H9 (cell line): Measurements from ENCODE around the gene ALX4. TPM values are rescaled to one million over a fixed set of nuclear protein-coding genes. Genes with fewer than 3 reads are reported as not detected.

Experiments
- DNase-seq: peaks from one replicate; pipeline ENCODE4 v3.0.0-alpha.2; 2017
- H2AFZ ChIP-seq: one replicate; pipeline ENCODE4 v1.6.1; 2013; ENCODE audit warnings: mild to moderate bottlenecking, low read length, control low read depth, moderate library complexity
- H2AK5ac ChIP-seq: 2 replicates; pipeline ENCODE4 v1.6.1; 2013; ENCODE audit warnings: low read length, control low read depth, mixed read lengths; ENCODE audit not compliant: insufficient read length
- H2BK120ac ChIP-seq: one replicate; pipeline ENCODE4 v1.6.1; 2013; ENCODE audit warnings: low read depth, mild to moderate bottlenecking, low read length, control low read depth, inconsistent platforms; ENCODE audit not compliant: poor library complexity, severe bottlenecking
- H2BK12ac ChIP-seq: 2 replicates; pipeline ENCODE4 v1.6.1; 2013; ENCODE audit warnings: low read length, control low read depth, mixed read lengths, low read depth; ENCODE audit not compliant: insufficient read length
- H2BK15ac ChIP-seq: 2 replicates; pipeline ENCODE4 v1.6.1; 2013; ENCODE audit warnings: low read depth, low read length, control low read depth
- H2BK20ac ChIP-seq: one replicate; pipeline ENCODE4 v1.6.1; 2013; ENCODE audit warnings: low read depth, mild to moderate bottlenecking, low read length, control low read depth, inconsistent platforms; ENCODE audit not compliant: poor library complexity, severe bottlenecking
- H2BK5ac ChIP-seq: 2 replicates; pipeline ENCODE4 v1.6.1; 2013; ENCODE audit warnings: low read length, control low read depth, mixed read lengths; ENCODE audit not compliant: insufficient read length
- H3K14ac ChIP-seq: 2 replicates; pipeline ENCODE4 v1.6.1; 2013; ENCODE audit warnings: low read length, control low read depth; ENCODE audit not compliant: insufficient read depth
- H3K18ac ChIP-seq: 2 replicates; pipeline ENCODE4 v1.6.1; 2013; ENCODE audit warnings: low read depth, mild to moderate bottlenecking, mixed read lengths, low read length, control low read depth; ENCODE audit not compliant: insufficient read length
- H3K23ac ChIP-seq: 2 replicates; pipeline ENCODE4 v1.6.1; 2013; ENCODE audit warnings: low read length, control low read depth, mixed read lengths, low read depth; ENCODE audit not compliant: insufficient read length
- H3K23me2 ChIP-seq: 2 replicates; pipeline ENCODE4 v1.6.1; 2013; ENCODE audit warnings: low read depth, mild to moderate bottlenecking, mixed read lengths, low read length, control low read depth; ENCODE audit not compliant: insufficient read length, poor library complexity, severe bottlenecking
- H3K27ac ChIP-seq: 2 replicates; pipeline ENCODE4 v1.5.1; 2013; ENCODE audit warnings: low read length, control low read depth, mixed read lengths, low read depth; ENCODE audit not compliant: insufficient read length
- H3K27me3 ChIP-seq: 2 replicates; pipeline ENCODE4 v1.6.1; 2013; ENCODE audit warnings: low read length, control low read depth, inconsistent platforms; ENCODE audit not compliant: insufficient read depth
- H3K4ac ChIP-seq: 2 replicates; pipeline ENCODE4 v1.6.1; 2013; ENCODE audit warnings: low read depth, mild to moderate bottlenecking, control low read depth, inconsistent platforms, low read length, moderate library complexity
- H3K4me1 ChIP-seq: 2 replicates; pipeline ENCODE4 v1.6.1; 2013; ENCODE audit warnings: low read length, control low read depth, inconsistent platforms; ENCODE audit not compliant: insufficient read depth
- H3K4me2 ChIP-seq: 2 replicates; pipeline ENCODE4 v1.6.1; 2013; ENCODE audit warnings: low read length, control low read depth, mixed read lengths; ENCODE audit not compliant: insufficient read length, insufficient read depth
- H3K56ac ChIP-seq: 2 replicates; pipeline ENCODE4 v1.6.1; 2013; ENCODE audit warnings: low read depth, mild to moderate bottlenecking, mixed read lengths, low read length, control low read depth; ENCODE audit not compliant: insufficient read length
- H3K79me1 ChIP-seq: 2 replicates; pipeline ENCODE4 v1.6.1; 2013; ENCODE audit warnings: low read depth, mild to moderate bottlenecking, moderate library complexity, low read length, control low read depth, inconsistent platforms; ENCODE audit not compliant: insufficient read depth, poor library complexity, severe bottlenecking
- H3K79me2 ChIP-seq: 2 replicates; pipeline ENCODE4 v1.6.1; 2013; ENCODE audit warnings: low read length, control low read depth, inconsistent platforms; ENCODE audit not compliant: insufficient read depth
- H3K9ac ChIP-seq: 2 replicates; pipeline ENCODE4 v1.6.1; 2013; ENCODE audit warnings: low read length, control low read depth, mixed read lengths; ENCODE audit not compliant: insufficient read length; ENCODE audit errors: extremely low read depth
- H3K9me3 ChIP-seq: one replicate; pipeline ENCODE4 v1.6.1; 2013; ENCODE audit warnings: low read depth, low read length, inconsistent platforms; ENCODE audit not compliant: control insufficient read depth
- H3T11ph ChIP-seq: one replicate; pipeline ENCODE4 v1.6.1; 2013; ENCODE audit warnings: mild to moderate bottlenecking, low read length, control low read depth, inconsistent platforms
- H4K20me1 ChIP-seq: one replicate; pipeline ENCODE4 v1.6.1; 2013; ENCODE audit not compliant: control insufficient read depth, insufficient read length, insufficient read depth
- H4K5ac ChIP-seq: 2 replicates; pipeline ENCODE4 v1.6.1; 2013; ENCODE audit warnings: low read depth, mild to moderate bottlenecking, mixed read lengths, low read length, control low read depth; ENCODE audit not compliant: insufficient read length
- H4K8ac ChIP-seq: replicated peaks from 2 replicates; pipeline ENCODE4 v1.6.1; 2013; ENCODE audit warnings: low read length, control low read depth, mixed read lengths, low read depth; ENCODE audit not compliant: insufficient read length
- H4K91ac ChIP-seq: 2 replicates; pipeline ENCODE4 v1.6.1; 2013; ENCODE audit warnings: low read depth, mild to moderate bottlenecking, moderate library complexity, mixed read lengths, low read length, control low read depth; ENCODE audit not compliant: insufficient read length
- H3K27ac Mint-ChIP-seq, 3 experiments: 2 replicates in 2 of 3; 3 replicates in 1 of 3; pipeline ENCODE4 v1.8.0; 2020 to 2021; ENCODE audit warnings: mixed read lengths in 3 of 3, mild to moderate bottlenecking in 1 of 3, moderate library complexity in 1 of 3
- H3K27me3 Mint-ChIP-seq: 2 replicates; pipeline ENCODE4 v1.8.0; 2021; ENCODE audit warnings: low read depth, mild to moderate bottlenecking, moderate library complexity, mixed read lengths
- H3K36me3 Mint-ChIP-seq, 3 experiments: 2 replicates in 2 of 3; 3 replicates in 1 of 3; pipeline ENCODE4 v1.8.0; 2020 to 2021; ENCODE audit warnings: low read depth in 3 of 3, mixed read lengths in 3 of 3; ENCODE audit not compliant: insufficient read depth in 1 of 3
- H3K4me1 Mint-ChIP-seq, 2 experiments: 2 replicates each; pipeline ENCODE4 v1.8.0; 2020; ENCODE audit warnings: mixed read lengths in 2 of 2
- H3K4me3 Mint-ChIP-seq, 2 experiments: 2 replicates in 1 of 2; 3 replicates in 1 of 2; pipeline ENCODE4 v1.8.0; 2020 to 2021; ENCODE audit warnings: mild to moderate bottlenecking in 2 of 2, mixed read lengths in 2 of 2, moderate library complexity in 1 of 2
- H3K9me3 Mint-ChIP-seq, 2 experiments: 2 replicates in 1 of 2; 3 replicates in 1 of 2; pipeline ENCODE4 v1.8.0; 2020; ENCODE audit warnings: mild to moderate bottlenecking in 2 of 2, mixed read lengths in 2 of 2, moderate library complexity in 1 of 2
- CTCF ChIP-seq: fragments of 200-600 bp; sonication (generic); conservative IDR thresholded peaks from 3 replicates; pipeline ENCODE4 v1.8.0; 2021; ENCODE audit warnings: antibody characterized with exemption, mild to moderate bottlenecking
- WGBS: extraction: QIAGEN DNeasy Blood & Tissue Kit; methylation state at CpG from one replicate; pipeline ENCODE4 v1.1.7; 2013; ENCODE audit warnings: missing lambda C conversion rate, low lambda C conversion rate, mixed read lengths; ENCODE audit not compliant: insufficient read length; ENCODE audit errors: extremely low coverage; 5-methylcytosine and 5-hydroxymethylcytosine counted together
- total RNA-seq: library from RNA; stranded (reverse); gene quantifications from 2 replicates; pipeline ENCODE4 v1.2.1, GENCODE V29; 2021

ALX4 gene
- total RNA-seq, 1 experiment from 2014 or later, result not detected

- H3K9me3 Mint-ChIP-seq, result no peaks in the 10 kb centered on the region; a peak in 1 of 5 replicates
Measured at GRCh38 chr11:44274404-44274803, 35.5 kb downstream of the ALX4 start.

More at GRCh38 chr11:44274404-44274803, 35.5 kb downstream of the ALX4 start:
- no peak overlapping the region for H2BK20ac ChIP-seq
- no peaks in the 10 kb centered on the region for H3K27me3 ChIP-seq
- no peak overlapping the region for H3K23ac ChIP-seq
- no peak overlapping the region for H3K4ac ChIP-seq
- no peak overlapping the region for H2AK5ac ChIP-seq
- H3K23me2 ChIP-seq, result no peaks in the 10 kb centered on the region
- no peak overlapping the region for H4K91ac ChIP-seq
- H3K27ac ChIP-seq, result no peak overlapping the region
- H3K9me3 ChIP-seq, result no peaks in the 10 kb centered on the region
- H3K4me3 Mint-ChIP-seq, result no peak overlapping the region
- H3K27me3 Mint-ChIP-seq, result peaks cover 1% of the 10 kb centered on the region
- no peak for DNase-seq
- no peaks in the 10 kb centered on the region for H3K79me2 ChIP-seq
- no peaks in the 10 kb centered on the region for H3K4me1 ChIP-seq
- WGBS, result no CpG with 5 or more reads among the region's 1 CpG
- H4K20me1 ChIP-seq, result no peaks in the 10 kb centered on the region
- TF ChIP-seq CTCF, result no peak
- H3K4me2 ChIP-seq, result no peak overlapping the region
- no peak overlapping the region for H2BK120ac ChIP-seq
- no peak overlapping the region for H3T11ph ChIP-seq
- H3K4me1 Mint-ChIP-seq, result peaks cover 0 to 8% of the 10 kb centered on the region in 2 experiments; a peak in 2 of 4 replicates
- H3K36me3 Mint-ChIP-seq, result no peaks in the 10 kb centered on the region
- H3K14ac ChIP-seq, result no peak overlapping the region
- no peak overlapping the region for H2BK15ac ChIP-seq
- H2BK5ac ChIP-seq, result no peak overlapping the region
- H3K56ac ChIP-seq, result no peak overlapping the region
- no peak overlapping the region for H4K5ac ChIP-seq
- H2AFZ ChIP-seq, result no peak overlapping the region
- no peak overlapping the region for H2BK12ac ChIP-seq
- H3K27ac Mint-ChIP-seq, result no peak overlapping the region
- H3K18ac ChIP-seq, result no peak overlapping the region
- H3K9ac ChIP-seq, result no peak overlapping the region
- no peaks in the 10 kb centered on the region for H3K79me1 ChIP-seq
- H4K8ac ChIP-seq, result no peak overlapping the region
